ENCODE results near the gene OSBPL9. TPM values are rescaled to one million over a fixed set of nuclear protein-coding genes. Genes with fewer than 3 reads are reported as not detected.

The OSBPL9 gene
- total and polyA plus RNA-seq, 9 of the 15 experiments (the other 6 are each of a cell fraction or from before 2014, with no cell fraction given): 43.9 to 217 (median 170) TPM

- no peak for TF ChIP-seq MYNN (IDR thresholded peaks at IDR 0.05)
- TF ChIP-seq MYNN (CRISPR knock-in tag; IDR thresholded peaks at IDR 0.05): no peak
- no peak for TF ChIP-seq ZNF695 (CRISPR knock-in tag; IDR thresholded peaks at IDR 0.05)
- 0 out of 2 replicates have a peak, but pooled peaks have one; percentile 48 for TF ChIP-seq THRAP3 (IDR thresholded peaks at IDR 0.05; ENCODE audit: borderline replicate concordance)
- no peak for TF ChIP-seq NFE2 (IDR thresholded peaks at IDR 0.05; ENCODE audit: low read depth)
- no peak for TF ChIP-seq ZNF785 (CRISPR knock-in tag; IDR thresholded peaks at IDR 0.05)
- no peak for TF ChIP-seq E2F8 (IDR thresholded peaks at IDR 0.05; ENCODE audit: low read depth, partially characterized antibody)
- no peak for TF ChIP-seq BDP1 (IDR thresholded peaks at IDR 0.05; ENCODE audit: insufficient read depth, insufficient read length)
- no peak for TF ChIP-seq ZNF212 (CRISPR knock-in tag; IDR thresholded peaks at IDR 0.05)
- no peak for TF ChIP-seq ZNF318 (IDR thresholded peaks at IDR 0.05; ENCODE audit: borderline replicate concordance in 1 of 2, low read depth in 1 of 2)
- no peak for TF ChIP-seq ZNF707 (CRISPR knock-in tag; conservative IDR thresholded peaks at IDR 0.05)
- no peak for TF ChIP-seq ZNF77 (CRISPR knock-in tag; IDR thresholded peaks at IDR 0.05)
- TF ChIP-seq DACH1 (IDR thresholded peaks at IDR 0.05; ENCODE audit: partially characterized antibody): no peak
- no peak for TF ChIP-seq ZZZ3 (IDR thresholded peaks at IDR 0.05)
- TF ChIP-seq GABPB2 (CRISPR knock-in tag; conservative IDR thresholded peaks at IDR 0.05): no peak
- TF ChIP-seq MLLT1 (IDR thresholded peaks at IDR 0.05): peak; percentile 20 to 53; a peak in 1 of 4 replicates
- no peak for TF ChIP-seq CBX5 (IDR thresholded peaks at IDR 0.05; ENCODE audit: borderline replicate concordance, low read depth)
These were observed 5.1 kb downstream of the OSBPL9 start (continued) for GRCh38 chr1:51621841-51622454.
